GM18505 (cell line): ENCODE data around the gene OR6S1.
"Not testable (repeated sequence)": the region's sequence is repeated elsewhere in the genome, so short reads cannot be mapped to it uniquely, and the experiment has no call there.

Experiments used
- ATAC-seq: cut with Tn5 transposase; IDR thresholded peaks from one replicate; pipeline ENCODE4 v1.9.1; 2021; ENCODE audit not compliant: unreplicated experiment
- POLR2A ChIP-seq: IDR thresholded peaks from 4 replicates; pipeline ENCODE4 v1.6.1; 2011; ENCODE audit warnings: borderline replicate concordance; ENCODE audit not compliant: insufficient read depth, insufficient read length; ENCODE audit errors: extremely low read depth

Gene OR6S1

GRCh38 chr14:20606190-20606901, 35.1 kb downstream of the OR6S1 start:
- TF ChIP-seq POLR2A, result no peak
- no peak for ATAC-seq

GRCh38 chr14:20603813-20604690, 37.4 kb downstream of the OR6S1 start:
- ATAC-seq, result no peak
- TF ChIP-seq POLR2A, result no peak

- TF ChIP-seq POLR2A, result no peak
- ATAC-seq, result no peak
Observed at GRCh38 chr14:20602583-20602982, 38.9 kb downstream of the OR6S1 start.

- ATAC-seq, result no peak
Observed at GRCh38 chr14:20601522-20601921, 40.0 kb downstream of the OR6S1 start.

GRCh38 chr14:20597108-20597507, 44.4 kb downstream of the OR6S1 start:
- no peak for ATAC-seq
- TF ChIP-seq POLR2A, result no peak

More at GRCh38 chr14:20601522-20601921, 40.0 kb downstream of the OR6S1 start:
- no peak for TF ChIP-seq POLR2A

GRCh38 chr14:20595726-20596125, 45.8 kb downstream of the OR6S1 start:
- not testable (repeated sequence) for ATAC-seq

- ATAC-seq, result no peak
- TF ChIP-seq POLR2A, result no peak
Observed at GRCh38 chr14:20592574-20592973, 48.9 kb downstream of the OR6S1 start.

- no peak for TF ChIP-seq POLR2A
- ATAC-seq, result no peak
Observed at GRCh38 chr14:20591235-20591634, 50.3 kb downstream of the OR6S1 start, which contains the start of gene RNASE12. Gene RNASE12 (minus strand): TSS chr14:20591376. CDS start chr14:20590723, 653 bp downstream.
